ENCODE measurements around the gene CHRM4. TPM values are rescaled to one million over a fixed set of nuclear protein-coding genes. Genes with fewer than 3 reads are reported as not detected.
A peak's percentile ranks its signal among the peaks of the same experiment; 100 is the strongest.

Gene CHRM4
- total RNA-seq, 3 donors from 2014 or later (not counting 1 experiment from before 2014, with no cell fraction given) = 2.2 to 6.5 (median 3.7) TPM

GRCh38 chr11:46351148-46351547 is 40.4 kb downstream of the CHRM4 start:
- Histone ChIP-seq H3K27me3 (ENCODE audit: control insufficient read depth, insufficient read depth, low read length) (no peaks in the 10 kb centered on the region), H3K36me3 (ENCODE audit: control insufficient read depth, insufficient read depth, low read length) (peaks cover 26% of the 10 kb centered on the region), H3K4me3 (ENCODE audit: low read length) (no peak overlapping the region), H3K4me1 (ENCODE audit: control insufficient read depth, insufficient read depth, low read length) (peaks cover 88% of the 10 kb centered on the region), H3K27ac (ENCODE audit: low read length) (peak overlapping the region; percentile 41), H3K9me3 (ENCODE audit: control insufficient read depth, insufficient read depth, low read length) (no peaks in the 10 kb centered on the region)
- H3K9me3 Mint-ChIP-seq = no peaks in the 10 kb centered on the region
- 74% methylated on average over 8 of the region's 8 CpGs for WGBS (ENCODE audit: insufficient coverage)
- peak overlapping the region; percentile 78 for H3K4me3 Mint-ChIP-seq
- peaks cover 73 to 82% of the 10 kb centered on the region in 2 donors for H3K4me1 Mint-ChIP-seq
- H3K27ac Mint-ChIP-seq = peak overlapping the region; percentile 84 to 87
- no peaks in the 10 kb centered on the region for H3K27me3 Mint-ChIP-seq (ENCODE audit: low read depth in 2 of 2)
- no peak for TF ChIP-seq CTCF (IDR thresholded peaks at IDR 0.05)
- DNase-seq (no peak), ATAC-seq (no peak)
- intact Hi-C loops (cut with micrococcal nuclease) = no loop called here
- no peaks in the 10 kb centered on the region for H3K36me3 Mint-ChIP-seq

- no peaks in the 10 kb centered on the region for H3K27me3 ChIP-seq (ENCODE audit: control insufficient read depth, insufficient read depth, low read length)
- Mint-ChIP-seq H3K9me3 (no peaks in the 10 kb centered on the region), H3K27me3 (ENCODE audit: low read depth in 2 of 2) (no peaks in the 10 kb centered on the region), H3K4me3 (peak overlapping the region; percentile 78), H3K4me1 (peaks cover 73 to 82% of the 10 kb centered on the region in 2 donors), H3K27ac (peak overlapping the region; percentile 84 to 87), H3K36me3 (no peaks in the 10 kb centered on the region)
- DNase-seq (no peak), ATAC-seq (no peak)
- no peak for TF ChIP-seq CTCF (IDR thresholded peaks at IDR 0.05)
- 78% methylated on average over 2 of the region's 3 CpGs for WGBS (ENCODE audit: insufficient coverage)
- no peaks in the 10 kb centered on the region for H3K9me3 ChIP-seq (ENCODE audit: control insufficient read depth, insufficient read depth, low read length)
- no peak overlapping the region for H3K4me3 ChIP-seq (ENCODE audit: low read length)
- H3K4me1 ChIP-seq (ENCODE audit: control insufficient read depth, insufficient read depth, low read length) = peaks cover 88% of the 10 kb centered on the region
- intact Hi-C loops (cut with micrococcal nuclease) = no loop called here
- H3K36me3 ChIP-seq (ENCODE audit: control insufficient read depth, insufficient read depth, low read length) = peaks cover 23% of the 10 kb centered on the region
- H3K27ac ChIP-seq (ENCODE audit: low read length) = peak overlapping the region; percentile 41
Observed at GRCh38 chr11:46350695-46351094, 40.9 kb downstream of the CHRM4 start.

- H3K4me3 ChIP-seq (ENCODE audit: low read length) = peak overlapping the region; percentile 93
- H3K4me1 ChIP-seq (ENCODE audit: control insufficient read depth, insufficient read depth, low read length) = peaks cover 86% of the 10 kb centered on the region
- Mint-ChIP-seq H3K27me3 (ENCODE audit: low read depth in 2 of 2) (no peaks in the 10 kb centered on the region), H3K36me3 (no peaks in the 10 kb centered on the region), H3K9me3 (no peaks in the 10 kb centered on the region), H3K4me3 (peak overlapping the region; percentile 93), H3K4me1 (peaks cover 72 to 81% of the 10 kb centered on the region in 2 donors), H3K27ac (peak overlapping the region; percentile 90)
- intact Hi-C loops (cut with micrococcal nuclease) = loop anchor here (2.0 to 10.0 kb wide), 5 partner anchors 34 to 352 kb away; partner anchors contain the start of genes ARHGAP1, ATG13, HARBI1 and MDK
- no peaks in the 10 kb centered on the region for H3K9me3 ChIP-seq (ENCODE audit: control insufficient read depth, insufficient read depth, low read length)
- peak; percentile 29 to 50 (median 48) for ATAC-seq
- DNase-seq = peak; percentile 56 to 79
- H3K36me3 ChIP-seq (ENCODE audit: control insufficient read depth, insufficient read depth, low read length) = peaks cover 19% of the 10 kb centered on the region
- 7% methylated on average over 18 of the region's 18 CpGs for WGBS (ENCODE audit: insufficient coverage)
- no peak for TF ChIP-seq CTCF (IDR thresholded peaks at IDR 0.05)
- H3K27ac ChIP-seq (ENCODE audit: low read length) = peak overlapping the region; percentile 41
- H3K27me3 ChIP-seq (ENCODE audit: control insufficient read depth, insufficient read depth, low read length) = no peaks in the 10 kb centered on the region
Observed at GRCh38 chr11:46348566-46349401, 42.8 kb downstream of the CHRM4 start.
